ENCODE data around the gene PEX10. TPM values are rescaled to one million over a fixed set of nuclear protein-coding genes. Genes with fewer than 3 reads are reported as not detected.
A peak's percentile ranks its signal among the peaks of the same experiment; 100 is the strongest.

PEX10 gene
- total RNA-seq, 1 donor from 2014 or later, result 15.8 TPM

DNA sequence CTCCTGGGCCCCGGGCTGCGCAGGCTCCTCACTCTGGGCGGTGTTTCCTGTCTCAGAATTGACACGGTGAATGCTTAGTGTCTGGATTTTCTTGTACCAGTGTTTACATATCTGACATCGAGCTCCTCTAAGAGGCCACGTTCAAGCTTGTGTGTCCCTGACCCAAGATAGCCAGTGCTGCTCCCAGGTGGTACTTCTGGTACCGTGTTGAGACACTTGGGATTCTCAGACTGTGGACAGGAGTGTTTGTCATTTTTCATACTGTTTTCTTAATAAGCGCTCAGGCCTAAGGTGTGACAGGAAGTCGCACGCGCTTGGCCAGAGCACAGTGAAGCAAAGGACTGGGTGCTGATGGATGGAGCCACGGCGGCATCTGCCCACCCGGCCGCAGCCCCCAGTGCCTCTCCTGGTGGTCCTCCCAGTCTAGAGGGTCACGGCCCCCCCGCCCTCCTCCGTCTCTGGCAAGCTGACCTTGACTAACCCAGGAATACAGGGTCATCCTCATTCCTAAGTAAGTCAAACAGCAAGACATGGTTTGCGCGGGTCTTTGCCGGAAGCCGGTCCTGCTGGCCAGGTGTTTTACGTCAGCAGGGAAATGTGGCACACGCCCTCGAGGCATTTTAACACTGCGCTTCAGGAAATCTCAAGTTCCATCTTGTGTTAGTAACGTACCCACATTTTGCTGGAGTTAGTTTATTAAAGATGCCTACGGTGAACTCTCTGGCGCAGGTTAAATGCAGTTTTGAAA lies 8.0 kb downstream of the PEX10 start:
- DNase-seq, result no peak

DNA sequence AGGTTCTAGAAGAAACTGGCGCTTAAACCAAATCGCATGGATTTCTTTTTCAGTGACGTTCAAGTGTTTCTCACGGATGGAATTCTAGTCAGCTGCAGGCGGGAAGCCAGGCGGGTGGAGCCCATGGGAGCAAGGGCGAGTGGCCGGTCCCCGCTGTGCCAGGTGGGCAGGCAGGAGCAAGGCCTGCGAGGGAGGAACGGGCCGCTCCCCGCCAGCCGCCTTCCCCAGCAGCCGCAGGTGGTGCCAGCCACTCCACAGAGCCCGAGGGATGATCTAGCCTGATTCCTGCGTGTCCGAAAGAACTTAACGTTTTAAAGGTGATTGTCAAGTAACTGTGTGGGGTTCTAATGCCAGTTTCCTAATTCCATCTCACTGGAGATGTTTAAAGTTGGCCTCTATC lies 9.1 kb downstream of the PEX10 start:
- no peak for DNase-seq

DNA sequence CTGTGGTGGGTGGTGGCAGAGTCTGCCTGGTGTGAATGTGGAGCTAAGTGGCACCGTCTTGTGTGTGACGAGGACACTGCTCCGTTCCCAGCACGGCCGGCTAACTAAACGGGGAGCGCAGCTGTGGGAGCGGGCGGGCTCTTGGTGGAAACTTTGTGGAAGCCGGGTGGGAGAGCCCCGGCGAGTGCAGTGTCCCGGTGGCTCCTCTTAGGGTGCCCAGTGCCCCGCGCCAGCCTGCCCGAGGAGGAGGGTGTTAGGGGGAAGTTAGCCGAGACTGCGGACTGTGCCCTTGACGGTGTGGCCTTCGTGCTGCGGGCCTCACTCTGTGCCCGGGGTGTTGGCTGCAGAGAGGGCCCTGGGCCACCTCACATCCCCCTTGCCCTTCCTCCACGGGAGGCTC lies 9.9 kb downstream of the PEX10 start:
- no peak for DNase-seq

DNA sequence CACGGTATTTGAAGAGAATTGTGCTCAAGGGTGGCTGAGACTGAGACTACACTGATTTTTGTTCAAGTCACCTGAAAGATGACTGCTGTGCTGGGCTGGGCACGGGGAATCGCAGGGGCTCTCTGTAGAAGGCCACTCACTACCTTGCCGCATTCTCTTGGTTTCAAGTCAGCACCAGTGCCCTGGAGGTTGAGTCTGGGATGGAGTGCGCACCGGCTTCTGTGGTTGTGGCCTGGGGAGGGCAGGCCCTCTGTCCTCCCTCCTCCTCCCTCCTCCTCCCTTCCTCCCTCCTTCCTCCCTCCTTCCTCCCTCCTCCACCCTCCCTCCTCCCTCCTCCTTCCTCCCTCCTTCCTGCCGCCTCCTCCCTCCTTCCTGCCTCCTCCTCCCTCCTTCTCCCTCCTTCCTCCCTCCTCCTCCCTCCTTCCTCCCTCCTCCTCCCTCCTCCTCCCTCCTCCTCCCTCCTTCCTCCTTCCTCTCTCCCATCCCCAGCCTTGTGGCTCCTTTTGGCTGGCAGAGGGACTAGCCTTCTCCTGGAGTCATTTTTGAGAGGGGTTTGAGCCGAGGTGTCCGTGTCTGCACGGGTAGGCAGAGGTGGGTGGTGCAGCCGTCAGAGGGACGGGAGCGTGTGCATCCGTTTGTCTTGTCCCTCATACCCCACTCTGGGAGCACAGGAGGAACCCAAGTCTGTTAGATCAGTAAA lies 11.3 kb downstream of the PEX10 start:
- no peak for DNase-seq

DNA sequence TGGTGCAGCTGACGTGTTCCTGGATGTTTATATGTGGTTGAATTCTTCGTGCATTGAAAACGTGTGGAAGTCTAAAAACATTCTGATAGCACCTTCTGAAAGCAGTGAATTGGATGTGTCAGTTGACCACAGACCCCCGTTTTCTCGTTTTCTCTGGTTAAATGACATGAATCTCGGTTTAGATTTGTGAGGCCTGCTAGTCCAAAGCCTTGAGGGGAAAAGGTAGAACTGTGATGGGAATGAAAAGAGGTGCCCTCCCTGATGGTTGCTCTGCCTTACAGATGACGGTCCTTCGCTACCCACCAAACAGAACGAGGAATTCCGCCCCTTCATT lies 11.8 kb downstream of the PEX10 start:
- no peak for DNase-seq

DNA sequence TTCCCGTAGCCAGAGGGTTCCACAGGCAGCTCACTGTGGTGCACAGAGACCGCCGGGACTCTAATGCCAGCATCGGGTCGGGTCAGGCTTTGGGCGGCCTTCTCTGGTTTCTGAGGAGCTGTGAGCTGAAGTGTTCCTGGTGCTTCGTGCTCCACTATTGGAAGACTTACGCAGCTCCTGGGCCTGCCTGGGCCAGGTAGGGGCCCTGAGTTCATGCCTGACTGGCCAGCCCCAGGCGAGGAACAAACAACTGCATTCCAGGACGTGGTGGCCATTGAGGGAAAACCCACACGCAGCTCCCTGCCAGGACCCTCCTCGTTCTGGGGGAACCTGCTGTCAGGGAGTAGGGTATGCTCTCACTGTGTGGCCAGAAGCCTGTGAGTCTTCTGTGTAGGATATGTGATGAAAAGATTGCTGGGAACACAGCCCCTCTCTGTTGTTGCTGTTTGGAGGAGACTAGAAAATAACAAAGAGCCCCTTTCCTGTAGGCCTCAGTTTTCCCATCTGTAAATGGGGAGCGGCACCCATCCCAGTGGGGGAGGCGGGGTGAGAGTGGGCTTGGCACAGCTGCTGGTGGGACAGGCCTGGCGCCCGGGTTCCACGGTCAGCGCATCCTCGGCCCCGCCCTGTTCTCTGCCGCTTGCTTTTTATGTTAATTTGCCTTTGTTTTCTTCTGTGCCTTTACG lies 12.3 kb downstream of the PEX10 start:
- no peak for DNase-seq

DNA sequence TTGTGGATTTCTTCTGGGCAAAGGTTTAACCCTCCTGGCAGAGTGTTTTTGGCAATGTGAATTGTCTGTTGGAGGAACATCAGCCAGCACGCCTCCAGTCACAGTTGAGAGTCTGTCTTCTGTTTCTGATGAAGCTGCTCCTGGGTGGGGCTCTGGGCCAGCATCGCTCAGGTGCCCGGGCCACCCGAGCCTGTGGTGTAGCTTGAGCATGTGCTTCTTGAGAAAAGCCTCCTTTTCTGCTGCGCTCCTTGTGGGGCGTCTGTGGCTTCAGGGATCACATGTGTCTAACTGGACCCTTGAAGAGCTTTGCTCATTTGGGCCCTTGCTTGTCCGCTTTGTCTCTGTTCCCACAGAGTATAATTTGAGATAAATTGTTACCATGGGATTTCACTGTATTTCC lies 13.5 kb downstream of the PEX10 start:
- DNase-seq, result no peak

DNA sequence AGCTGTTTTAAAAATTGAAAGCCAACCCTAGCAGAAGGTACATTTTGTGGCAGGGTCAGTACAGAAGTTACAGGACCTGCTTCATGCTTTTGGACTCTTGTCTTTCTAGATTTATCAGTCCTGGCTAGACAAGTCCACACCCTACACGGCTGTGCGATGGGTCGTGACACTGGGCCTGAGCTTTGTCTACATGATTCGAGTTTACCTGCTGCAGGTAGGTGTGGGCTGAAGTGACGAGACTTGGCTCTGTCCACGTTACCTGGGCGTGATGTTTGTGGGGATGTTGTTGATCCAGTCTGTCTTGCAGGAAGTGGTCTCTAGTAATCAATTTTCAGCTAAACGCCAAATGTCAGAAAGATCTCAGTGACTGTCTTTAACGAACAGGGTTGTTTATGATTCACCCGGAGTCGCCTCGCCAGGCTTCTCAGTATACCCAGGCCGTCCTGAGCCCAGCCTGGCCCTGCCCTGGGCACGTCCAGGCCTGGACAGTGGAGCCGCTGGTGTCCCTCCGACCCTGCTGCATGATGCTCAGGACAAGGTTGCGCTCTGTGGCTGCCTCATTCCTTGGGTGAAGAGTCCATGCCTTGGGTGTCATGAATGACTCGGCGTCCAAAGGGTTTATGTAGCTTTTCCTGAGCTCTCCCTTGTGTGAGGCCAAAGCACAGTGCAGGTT lies 15.2 kb downstream of the PEX10 start:
- no peak for DNase-seq

DNA sequence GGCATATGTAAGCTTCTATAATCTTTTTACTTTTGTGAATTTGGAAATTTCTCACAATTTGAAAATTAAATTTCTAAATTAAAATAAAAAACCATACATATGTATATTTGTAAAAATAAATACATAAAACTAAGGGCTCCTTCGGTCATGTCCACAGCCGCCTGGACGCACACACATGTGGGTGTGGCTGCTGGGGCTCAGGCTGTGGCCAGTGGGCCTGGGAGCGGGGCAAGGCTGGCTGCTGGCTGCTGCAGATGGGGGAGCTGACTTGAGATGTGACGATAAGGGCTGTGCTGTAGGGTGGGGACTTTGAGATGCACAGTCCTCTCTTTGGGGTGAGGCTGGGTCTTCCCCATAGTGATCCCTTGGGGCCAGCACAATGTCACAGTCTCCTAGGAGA lies 15.9 kb downstream of the PEX10 start:
- no peak for DNase-seq

DNA sequence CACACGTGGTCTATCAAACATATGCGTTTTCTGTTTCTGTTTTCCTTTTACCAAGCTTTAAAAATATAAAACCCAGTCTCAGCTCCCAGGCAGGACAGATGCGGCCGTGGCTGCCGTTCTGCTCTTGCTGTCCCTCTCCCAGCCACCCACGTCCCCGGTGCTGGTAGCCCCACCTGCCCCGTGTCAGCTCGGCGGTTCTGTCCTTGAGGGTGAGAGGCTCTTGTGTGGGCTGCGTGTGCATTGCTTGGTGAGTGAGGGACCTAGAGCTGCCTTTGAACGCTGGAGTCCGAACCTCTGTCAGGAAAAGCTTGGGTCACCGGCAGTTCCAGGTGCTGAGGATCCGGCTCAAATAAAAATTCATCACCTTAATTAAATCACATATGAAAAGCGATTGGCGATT lies 16.3 kb downstream of the PEX10 start:
- DNase-seq, result no peak

DNA sequence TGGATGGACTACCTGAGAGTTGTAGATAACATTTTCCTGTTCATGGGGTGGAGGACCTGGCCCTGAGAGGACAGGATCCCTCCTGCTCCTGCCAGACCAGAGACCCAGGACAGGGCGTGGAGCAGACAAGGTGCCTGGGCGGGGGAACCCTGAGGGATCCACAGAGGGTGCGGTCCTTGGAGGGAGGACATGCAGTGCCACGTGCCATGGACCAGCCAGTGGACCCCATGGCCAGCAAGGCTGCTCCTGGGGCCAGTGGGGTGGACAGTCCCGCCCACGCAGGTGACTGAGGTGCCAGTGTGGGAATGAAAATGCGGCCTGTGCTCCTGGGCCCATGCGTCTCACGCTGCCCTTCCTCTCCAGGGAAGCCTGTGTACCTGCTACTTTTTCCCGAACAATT lies 17.1 kb downstream of the PEX10 start:
- DNase-seq, result no peak

DNA sequence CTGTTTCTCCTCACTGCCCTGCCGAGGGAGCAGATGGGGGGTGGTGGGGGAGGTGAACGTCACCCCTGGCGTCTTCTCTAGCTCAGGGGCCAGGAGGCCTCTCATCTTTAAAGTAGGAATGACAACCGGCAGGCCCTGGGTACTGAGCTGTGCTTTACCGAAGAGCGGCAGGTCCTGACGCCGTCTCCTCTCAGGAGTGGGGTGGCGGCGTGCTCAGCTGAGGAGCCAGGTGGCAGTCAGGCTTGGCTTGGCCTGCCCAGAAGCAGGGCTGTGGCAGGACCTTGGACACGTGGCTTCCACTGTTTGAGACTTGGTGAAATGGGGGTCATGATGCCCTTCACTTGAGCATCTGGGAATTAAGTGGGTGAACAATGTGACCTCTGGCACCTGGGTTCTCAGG lies 17.6 kb downstream of the PEX10 start:
- no peak for DNase-seq

DNA sequence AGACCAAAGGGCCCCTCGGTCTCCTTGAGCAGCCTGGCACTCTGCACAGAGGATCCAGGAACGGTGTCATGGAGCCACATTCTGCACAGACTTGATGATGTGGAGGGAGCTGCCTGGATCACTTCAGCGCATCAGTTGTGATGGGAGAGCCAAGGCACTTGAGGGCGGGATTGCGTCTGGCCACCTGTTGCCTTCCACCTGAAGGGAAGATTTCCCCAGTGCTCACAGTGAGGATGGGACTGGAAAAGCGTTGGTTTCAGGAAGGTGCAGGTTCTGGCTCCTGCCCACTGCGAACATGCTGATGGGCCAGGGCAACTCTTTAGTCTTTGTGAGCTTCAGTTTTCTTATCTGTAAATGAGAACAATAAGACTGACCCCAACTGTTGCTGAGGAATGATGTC lies 18.1 kb downstream of the PEX10 start:
- DNase-seq, result no peak

DNA sequence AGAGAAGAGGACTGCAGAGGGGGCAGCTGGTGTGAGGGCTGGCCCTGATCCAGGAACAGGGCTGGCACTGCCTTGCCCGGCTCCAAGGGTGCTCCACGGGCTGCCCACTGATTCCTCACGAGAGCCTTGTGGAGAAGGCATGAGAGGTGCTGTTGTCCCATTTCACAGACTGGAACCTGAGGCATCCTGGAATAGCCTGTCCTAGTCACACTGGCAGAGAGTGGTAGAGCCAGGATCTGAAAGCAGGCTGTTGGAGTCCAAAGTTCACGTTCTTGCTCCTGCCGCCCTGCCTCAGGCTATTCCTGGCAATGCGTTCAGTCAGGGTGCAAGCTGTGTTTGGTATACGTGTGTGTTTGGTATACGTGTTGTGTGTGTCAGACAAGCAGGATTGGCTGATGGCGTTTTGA lies 18.9 kb downstream of the PEX10 start:
- no peak for DNase-seq

DNA sequence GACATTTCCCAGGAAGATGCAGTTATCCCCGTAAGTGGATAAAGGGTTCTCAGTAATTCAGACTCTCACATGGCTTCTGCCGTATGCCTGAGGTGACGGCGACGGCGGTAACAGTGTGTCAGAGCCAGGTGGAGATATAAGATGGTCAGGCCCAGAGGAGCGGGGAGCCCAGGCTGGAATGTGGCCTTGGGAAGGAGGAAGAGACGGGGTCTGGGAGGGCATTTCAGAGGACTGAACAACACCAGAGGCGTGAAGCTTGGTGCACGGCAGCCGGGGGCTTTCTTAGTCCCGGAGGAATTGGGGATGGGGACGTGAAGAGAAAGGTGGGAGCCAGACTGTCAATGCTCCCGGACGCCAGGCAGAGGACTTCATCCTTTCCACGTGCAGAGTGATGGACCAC lies 19.7 kb downstream of the PEX10 start:
- DNase-seq, result no peak

DNA sequence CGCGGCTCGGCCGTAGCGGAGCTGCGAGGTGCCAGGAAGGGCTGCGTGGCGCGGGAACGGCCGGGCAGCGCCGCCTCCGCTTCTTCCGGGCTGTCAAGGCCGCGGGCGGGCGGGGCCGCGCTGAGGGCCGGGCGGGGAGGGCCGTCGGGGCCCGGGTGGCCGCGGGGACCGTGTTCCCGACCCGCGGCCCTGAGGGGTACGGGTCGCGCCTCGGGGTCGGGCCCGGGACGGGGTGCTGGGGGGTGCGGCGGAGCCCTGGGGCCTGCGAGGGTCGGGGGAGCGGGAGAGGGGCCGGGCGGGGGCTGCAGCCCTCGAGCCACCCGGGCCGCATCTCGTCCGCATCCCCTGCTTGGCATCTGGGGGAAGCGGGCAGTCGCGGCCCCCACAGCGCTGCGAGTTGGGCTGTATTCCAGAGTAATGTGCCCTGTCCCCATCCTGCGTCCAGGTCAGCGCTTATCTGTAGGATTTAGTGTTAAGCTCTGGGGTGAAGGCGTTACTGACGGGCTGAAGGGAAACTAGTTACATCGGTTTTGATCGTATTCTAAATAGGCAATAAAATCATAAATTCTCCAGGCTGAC lies 20.3 kb downstream of the PEX10 start:
- DNase-seq, result no peak

DNA sequence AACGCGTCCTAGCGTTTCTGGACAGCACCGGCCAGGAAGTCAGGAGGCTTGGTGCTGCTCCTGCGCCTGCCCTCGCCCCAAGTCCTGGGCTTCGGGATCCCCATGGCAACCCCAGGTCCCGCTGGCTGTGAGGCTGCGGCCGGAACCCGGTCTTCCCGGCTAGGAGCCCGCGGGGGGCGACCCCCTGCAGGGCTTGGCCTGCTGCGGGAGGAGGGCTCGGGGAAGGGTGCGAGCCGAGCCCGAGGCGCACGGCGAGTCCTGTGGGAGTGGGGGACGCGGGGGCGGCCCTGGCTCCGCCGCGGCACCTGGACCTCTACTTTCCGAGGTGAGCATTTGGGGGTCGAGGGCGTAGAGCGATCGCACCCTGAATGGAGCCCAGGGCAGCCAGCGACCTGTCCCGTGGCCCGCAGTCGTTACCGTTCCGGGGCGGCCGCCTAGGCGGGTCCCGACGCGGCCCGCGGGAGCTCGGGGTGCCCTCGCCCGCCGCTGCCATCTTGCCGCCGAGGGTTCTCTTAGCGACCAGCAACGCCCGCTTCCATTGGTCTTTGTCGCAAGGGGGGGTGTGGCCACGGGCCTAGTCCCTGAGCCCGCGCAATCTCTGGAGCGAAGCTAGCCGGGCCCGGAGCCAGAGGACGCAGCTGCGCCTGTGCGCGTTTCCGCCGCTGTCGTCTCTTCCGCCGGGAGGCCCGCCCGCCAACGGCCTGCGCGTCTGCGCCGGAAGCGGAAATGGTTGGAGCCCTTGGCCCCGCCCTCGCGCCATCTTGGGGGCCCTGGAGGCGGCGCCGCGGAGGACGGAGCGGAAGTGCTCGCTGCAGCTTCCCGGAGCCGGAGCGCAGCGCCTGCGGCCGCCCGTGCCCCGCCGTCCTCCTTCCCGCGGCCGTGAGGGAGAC lies 21.1 kb downstream of the PEX10 start, which contains the start of the genes MORN1 and RER1:
Gene MORN1, minus strand, starts transcription at position 514 of the 890 bp plus-strand sequence. Its CDS starts 21 bp downstream, at position 493.
Gene RER1, plus strand, starts transcription at position 801 of the 890 bp plus-strand sequence. CDS start 3,950 bp downstream, outside the sequence.
- DNase-seq, result peak; percentile 98

DNA sequence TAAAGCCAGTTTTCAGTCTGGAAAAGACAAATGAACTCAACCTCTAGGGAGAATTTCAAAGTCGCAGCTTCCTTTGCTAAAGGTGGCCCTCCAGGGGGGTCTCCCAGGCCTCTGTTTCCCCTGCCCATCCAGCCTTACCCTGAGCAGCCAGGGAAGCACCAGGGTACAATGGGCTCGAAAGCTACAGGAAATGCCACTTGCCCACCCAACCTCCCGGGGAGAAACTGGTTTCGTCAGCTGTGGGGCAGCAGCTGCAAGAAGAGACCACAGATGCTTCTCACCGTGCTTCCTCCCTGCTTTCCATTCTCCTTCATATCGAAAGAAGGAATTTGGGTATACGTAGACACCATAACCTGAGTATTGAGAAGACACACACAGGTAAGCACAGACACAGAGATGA lies 22.7 kb downstream of the PEX10 start:
- no peak for DNase-seq

DNA sequence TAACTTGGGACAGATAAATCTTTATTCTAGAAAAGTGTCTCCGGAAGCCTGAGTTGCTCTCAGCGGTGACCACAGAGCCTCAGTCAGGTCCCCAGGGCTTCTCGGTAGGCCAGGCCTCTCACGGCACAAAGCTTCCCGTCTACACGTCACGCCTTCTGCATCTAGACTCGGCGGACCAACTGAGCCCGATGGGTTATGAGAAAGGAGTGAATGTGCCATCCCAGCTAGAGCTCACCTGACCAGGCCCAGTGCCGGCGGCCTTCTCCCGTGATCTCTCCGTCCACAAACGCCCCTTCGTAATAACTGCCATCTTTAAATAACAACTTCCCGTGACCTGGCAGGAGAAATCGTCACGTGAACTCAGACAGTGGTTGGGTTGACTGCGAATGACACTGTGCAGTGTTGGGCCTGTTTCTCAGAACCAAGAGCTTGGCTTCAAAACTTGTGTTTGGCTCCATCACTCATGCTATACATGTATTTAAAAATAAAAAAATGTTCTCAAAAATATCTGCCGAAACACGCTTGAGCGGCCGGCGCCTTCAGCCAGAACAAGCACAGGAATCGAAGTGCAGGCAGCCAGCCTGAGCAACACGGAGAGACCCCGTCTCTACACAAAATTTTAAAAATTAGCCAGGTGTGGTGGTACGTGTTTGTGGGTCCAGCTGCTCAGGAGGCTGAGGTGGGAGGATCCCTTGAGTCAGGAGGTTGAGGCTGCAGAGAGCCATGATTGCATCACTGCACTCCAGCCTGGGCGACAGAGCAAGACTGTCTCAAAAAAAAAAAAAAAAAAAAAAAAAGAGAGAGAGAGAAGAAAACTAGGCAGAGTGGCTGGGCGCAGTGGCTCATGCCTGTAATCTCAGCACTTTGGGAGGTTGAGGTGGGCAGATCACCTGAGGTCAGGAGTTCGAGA lies 24.1 kb downstream of the PEX10 start:
- DNase-seq, result no peak
